OCI-LY1 (cell line): ENCODE measurements around the gene DOCK4.

Experiments used
- H2AFZ ChIP-seq: fragments of 200-600 bp; sonication (generic), shearing (Covaris generic); 2 replicates; pipeline ENCODE4 v1.6.0; 2014; ENCODE audit warnings: antibody characterized with exemption, mild to moderate bottlenecking, low read length
- H3F3A ChIP-seq: fragments of 200-600 bp; sonication (generic), shearing (Covaris generic); 2 replicates; pipeline ENCODE4 v1.6.0; 2014; ENCODE audit warnings: mild to moderate bottlenecking, antibody characterized with exemption, low read length, moderate library complexity; ENCODE audit not compliant: insufficient read depth
- H3K27ac ChIP-seq: fragments of 200-600 bp; sonication (generic); 2 replicates; pipeline ENCODE4 v1.5.1; 2014; ENCODE audit warnings: low read length, mixed run types, mild to moderate bottlenecking, low read depth; ENCODE audit not compliant: poor library complexity, severe bottlenecking
- H3K27me3 ChIP-seq: fragments of 200-600 bp; sonication (generic); 2 replicates; pipeline ENCODE4 v1.6.0; 2014; ENCODE audit warnings: antibody characterized with exemption, mild to moderate bottlenecking, low read length, moderate library complexity; ENCODE audit not compliant: insufficient read depth
- H3K36me3 ChIP-seq: fragments of 200-600 bp; sonication (generic); 2 replicates; pipeline ENCODE4 v1.6.1; 2014; ENCODE audit warnings: mild to moderate bottlenecking, antibody characterized with exemption, low read length, moderate library complexity, mixed read lengths; ENCODE audit not compliant: insufficient read depth
- H3K4me1 ChIP-seq: fragments of 200-600 bp; sonication (generic); 2 replicates; pipeline ENCODE4 v1.5.1; 2014; ENCODE audit warnings: mild to moderate bottlenecking, low read length, moderate library complexity; ENCODE audit not compliant: insufficient read depth, severe bottlenecking
- H3K4me2 ChIP-seq: fragments of 200-600 bp; sonication (generic), shearing (Covaris generic); 2 replicates; pipeline ENCODE4 v1.6.1; 2014; ENCODE audit warnings: low read length
- H3K4me3 ChIP-seq: fragments of 200-600 bp; sonication (generic); 2 replicates; pipeline ENCODE4 v1.5.1; 2014; ENCODE audit warnings: low read length, low read depth, mild to moderate bottlenecking, mixed read lengths; ENCODE audit not compliant: poor library complexity, severe bottlenecking
- H3K79me2 ChIP-seq: fragments of 200-600 bp; shearing (Covaris generic); 2 replicates; pipeline ENCODE4 v1.6.1; 2016; ENCODE audit warnings: mixed run types, low read length, mixed read lengths; ENCODE audit not compliant: insufficient read depth
- H3K9ac ChIP-seq: fragments of 200-600 bp; sonication (generic), shearing (Covaris generic); 2 replicates; pipeline ENCODE4 v1.6.1; 2014; ENCODE audit warnings: mild to moderate bottlenecking, low read length, mixed read lengths
- H3K9me2 ChIP-seq: fragments of 200-600 bp; sonication (generic), shearing (Covaris generic); 2 replicates; pipeline ENCODE4 v1.6.1; 2014; ENCODE audit warnings: low read depth, mild to moderate bottlenecking, low read length, mixed read lengths
- H3K9me3 ChIP-seq: fragments of 200-600 bp; shearing (Covaris generic); 2 replicates; pipeline ENCODE4 v1.6.1; 2014; ENCODE audit warnings: low read length, mixed read lengths
- H4K20me1 ChIP-seq: fragments of 200-600 bp; sonication (generic), shearing (Covaris generic); 2 replicates; pipeline ENCODE4 v1.6.0; 2016; ENCODE audit warnings: mild to moderate bottlenecking, low read length; ENCODE audit not compliant: insufficient read depth
- CTCF ChIP-seq: fragments of 200-600 bp; sonication (generic), shearing (Covaris generic); IDR thresholded peaks from 2 replicates; pipeline ENCODE4 v1.5.1; 2017; ENCODE audit warnings: mild to moderate bottlenecking, antibody characterized with exemption, low read length, moderate library complexity, mixed read lengths
- EZH2 ChIP-seq: fragments of 200-600 bp; sonication (generic), shearing (Covaris generic); IDR thresholded peaks from 2 replicates; pipeline ENCODE4 v1.8.0; 2017; ENCODE audit warnings: borderline replicate concordance, mixed run types, mild to moderate bottlenecking, antibody characterized with exemption, low read length, moderate library complexity, mixed read lengths

The DOCK4 gene

GRCh38 chr7:111729483-111729882 lies 476.7 kb downstream of the DOCK4 start:
- no peaks in the 10 kb centered on the region for H3K27me3 ChIP-seq
- no peaks in the 10 kb centered on the region for H3K9me2 ChIP-seq
- H3K9ac ChIP-seq = no peak overlapping the region
- no peaks in the 10 kb centered on the region for H3K9me3 ChIP-seq
- H3K79me2 ChIP-seq = no peaks in the 10 kb centered on the region
- H3K4me1 ChIP-seq = peaks cover 6% of the 10 kb centered on the region
- no peaks in the 10 kb centered on the region for H3F3A ChIP-seq
- no peak for TF ChIP-seq EZH2
- peak; percentile 49 for TF ChIP-seq CTCF
- no peaks in the 10 kb centered on the region for H3K36me3 ChIP-seq
- H4K20me1 ChIP-seq = no peaks in the 10 kb centered on the region
- H3K4me3 ChIP-seq = no peak overlapping the region
- no peak overlapping the region for H2AFZ ChIP-seq
- no peak overlapping the region for H3K27ac ChIP-seq
- no peak overlapping the region for H3K4me2 ChIP-seq

- no peak overlapping the region for H3K9ac ChIP-seq
- no peaks in the 10 kb centered on the region for H3K36me3 ChIP-seq
- no peaks in the 10 kb centered on the region for H3K9me3 ChIP-seq
- H3K4me3 ChIP-seq = no peak overlapping the region
- H2AFZ ChIP-seq = no peak overlapping the region
- peaks cover 6% of the 10 kb centered on the region for H3K4me1 ChIP-seq
- no peaks in the 10 kb centered on the region for H3K79me2 ChIP-seq
- H3F3A ChIP-seq = no peaks in the 10 kb centered on the region
- no peak overlapping the region for H3K4me2 ChIP-seq
- no peaks in the 10 kb centered on the region for H3K9me2 ChIP-seq
- H3K27ac ChIP-seq = no peak overlapping the region
- no peaks in the 10 kb centered on the region for H3K27me3 ChIP-seq
- TF ChIP-seq CTCF = no peak
- no peaks in the 10 kb centered on the region for H4K20me1 ChIP-seq
Measured at GRCh38 chr7:111728635-111728995, 477.6 kb downstream of the DOCK4 start.

DNA sequence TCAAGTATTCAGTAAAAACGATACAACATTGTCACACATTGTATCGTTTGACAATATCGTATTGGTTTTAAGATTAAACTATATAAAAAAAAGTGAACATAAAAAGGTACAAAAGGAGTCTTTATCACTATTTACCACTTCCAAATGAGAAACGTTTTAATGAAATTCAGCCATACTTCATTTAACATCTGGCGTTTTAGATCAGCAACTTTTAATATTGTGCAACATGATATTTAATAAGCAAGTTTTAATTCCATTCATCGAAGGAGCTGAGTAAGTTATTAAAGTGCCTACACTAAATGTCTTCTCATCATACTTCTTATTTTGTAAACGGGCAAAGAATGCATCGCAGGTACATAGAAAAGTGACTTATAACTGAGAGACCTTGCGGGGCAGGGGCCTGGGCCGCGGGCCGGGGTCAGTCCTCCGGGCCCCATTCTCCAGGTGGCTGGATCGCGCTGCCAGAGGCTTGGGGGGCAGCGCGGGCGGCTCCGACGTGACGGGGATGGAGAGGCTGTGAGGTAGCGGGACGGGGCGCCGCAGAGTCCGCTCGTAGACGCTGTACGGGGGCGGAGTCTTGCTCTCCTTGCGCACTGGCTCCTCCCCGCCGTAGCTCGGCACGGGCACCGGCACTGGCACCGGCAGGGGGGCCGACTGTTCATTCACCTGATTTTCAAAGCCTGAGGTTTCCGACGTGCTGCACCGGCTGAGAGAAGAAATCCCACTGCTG lies 478.1 kb downstream of the DOCK4 start:
- Histone ChIP-seq H2AFZ (no peak overlapping the region), H3K4me2 (no peak overlapping the region), H3K4me1 (peaks cover 6% of the 10 kb centered on the region), H3K9me3 (no peaks in the 10 kb centered on the region), H3K9me2 (no peaks in the 10 kb centered on the region), H3K9ac (no peak overlapping the region), H3K27ac (no peak overlapping the region), H3K4me3 (no peak overlapping the region), H3K27me3 (no peaks in the 10 kb centered on the region), H3K79me2 (no peaks in the 10 kb centered on the region), H3K36me3 (no peaks in the 10 kb centered on the region), H4K20me1 (no peaks in the 10 kb centered on the region), H3F3A (no peaks in the 10 kb centered on the region)
- TF ChIP-seq EZH2 (no peak), CTCF (no peak)
